ENCODE data around the gene MAPKAPK5.
"Not testable (repeated sequence)": the region's sequence is repeated elsewhere in the genome, so short reads cannot be mapped to it uniquely, and the experiment has no call there.

MAPKAPK5 gene, protein sequence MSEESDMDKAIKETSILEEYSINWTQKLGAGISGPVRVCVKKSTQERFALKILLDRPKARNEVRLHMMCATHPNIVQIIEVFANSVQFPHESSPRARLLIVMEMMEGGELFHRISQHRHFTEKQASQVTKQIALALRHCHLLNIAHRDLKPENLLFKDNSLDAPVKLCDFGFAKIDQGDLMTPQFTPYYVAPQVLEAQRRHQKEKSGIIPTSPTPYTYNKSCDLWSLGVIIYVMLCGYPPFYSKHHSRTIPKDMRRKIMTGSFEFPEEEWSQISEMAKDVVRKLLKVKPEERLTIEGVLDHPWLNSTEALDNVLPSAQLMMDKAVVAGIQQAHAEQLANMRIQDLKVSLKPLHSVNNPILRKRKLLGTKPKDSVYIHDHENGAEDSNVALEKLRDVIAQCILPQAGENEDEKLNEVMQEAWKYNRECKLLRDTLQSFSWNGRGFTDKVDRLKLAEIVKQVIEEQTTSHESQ

DNA sequence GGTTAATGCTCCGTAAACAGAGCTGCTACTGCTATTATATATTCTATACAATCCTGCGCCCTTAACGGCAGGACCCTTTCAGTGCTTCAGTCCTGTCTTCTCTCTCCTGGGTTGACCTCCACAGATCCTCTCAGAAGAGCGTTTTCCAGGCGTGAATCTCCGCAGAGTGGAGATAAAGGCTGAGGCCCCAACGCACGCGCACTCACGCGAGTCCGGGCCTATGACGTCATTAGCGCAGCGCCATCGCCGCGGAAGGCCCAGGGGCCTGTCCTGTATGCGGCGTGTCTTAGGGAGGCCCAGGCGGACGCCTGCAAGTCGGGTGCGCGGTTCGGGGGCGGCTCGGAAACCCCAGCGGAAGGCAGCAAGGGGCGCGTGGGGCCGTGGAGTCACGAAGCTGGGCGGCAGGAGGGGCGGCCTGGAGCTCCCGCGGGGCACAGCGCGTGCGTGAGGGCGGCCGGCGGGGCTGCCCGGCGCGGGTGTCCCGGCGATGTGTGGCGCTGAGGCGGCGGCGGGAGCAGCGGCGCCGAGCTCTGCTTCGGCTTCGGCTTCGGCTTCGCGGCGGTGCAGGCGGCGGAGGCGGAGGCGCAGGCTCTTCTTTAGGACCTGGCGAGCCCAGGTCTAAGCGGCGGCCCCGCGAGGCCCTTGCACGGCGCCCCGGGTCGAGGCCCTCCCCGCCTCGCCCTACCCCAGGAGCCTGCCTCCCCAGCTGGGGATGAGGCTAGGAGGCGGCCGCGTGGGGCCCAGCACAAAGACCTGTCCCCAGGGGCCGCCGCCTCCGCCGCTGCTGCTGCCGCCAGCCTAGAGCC is at the start of gene MAPKAPK5:
Gene MAPKAPK5 (plus strand): TSS at position 479 of the 806 bp plus-strand sequence. CDS start 506 bp downstream, outside the sequence.
- peak; percentile 95 for DNase-seq

DNA sequence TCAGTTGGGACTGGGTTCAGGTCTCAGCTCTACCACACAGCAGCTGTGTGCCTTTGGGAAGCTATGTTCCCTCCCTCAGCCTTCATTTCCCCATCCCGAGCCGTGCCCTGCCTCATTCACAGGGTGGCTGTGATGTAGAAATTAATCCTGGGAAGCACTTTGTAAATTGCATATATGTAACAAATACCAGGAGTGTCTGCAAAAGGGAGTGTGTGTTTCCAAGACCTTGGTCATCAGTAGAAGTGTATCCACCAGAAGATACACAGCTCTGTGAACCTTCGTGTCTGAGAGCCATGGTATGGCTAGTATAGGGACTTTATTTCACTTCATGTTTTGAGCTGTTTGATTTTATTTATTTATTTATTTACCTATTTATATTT is 49.2 kb upstream of the MAPKAPK5 start:
- no peak for DNase-seq

DNA sequence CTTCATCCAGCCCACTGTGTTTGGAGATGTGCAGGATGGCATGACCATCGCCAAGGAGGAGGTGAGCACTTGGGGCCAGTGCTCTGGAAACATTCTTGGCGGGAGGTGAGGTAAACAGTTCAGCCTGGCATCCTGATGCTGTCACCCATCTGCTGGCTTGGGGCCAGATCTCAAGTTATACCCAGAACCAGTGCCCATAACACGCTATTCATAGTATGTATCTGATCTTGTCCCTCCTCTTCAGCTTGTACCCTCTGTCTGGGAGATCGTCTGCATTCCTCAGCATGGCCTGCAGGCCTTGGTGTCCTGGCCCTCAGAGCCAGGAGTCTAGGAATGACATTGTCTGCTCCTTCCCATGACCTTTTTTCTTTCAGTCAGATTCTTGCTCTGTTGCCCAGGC is 43.8 kb upstream of the MAPKAPK5 start:
- no peak for DNase-seq

DNA sequence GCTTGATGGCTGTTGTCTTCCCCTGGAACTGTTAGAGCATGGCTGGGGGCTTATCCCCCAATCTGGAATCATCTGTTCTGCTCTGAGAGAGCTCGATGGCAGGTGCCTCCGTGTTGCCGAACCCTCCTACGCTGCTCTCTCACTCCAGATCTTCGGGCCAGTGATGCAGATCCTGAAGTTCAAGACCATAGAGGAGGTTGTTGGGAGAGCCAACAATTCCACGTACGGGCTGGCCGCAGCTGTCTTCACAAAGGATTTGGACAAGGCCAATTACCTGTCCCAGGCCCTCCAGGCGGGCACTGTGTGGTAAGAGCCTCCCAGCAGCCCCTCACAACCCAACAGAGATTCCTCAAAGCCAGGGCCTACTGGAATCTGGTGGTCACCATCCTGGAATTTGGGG is 42.3 kb upstream of the MAPKAPK5 start:
- DNase-seq, result no peak

DNA sequence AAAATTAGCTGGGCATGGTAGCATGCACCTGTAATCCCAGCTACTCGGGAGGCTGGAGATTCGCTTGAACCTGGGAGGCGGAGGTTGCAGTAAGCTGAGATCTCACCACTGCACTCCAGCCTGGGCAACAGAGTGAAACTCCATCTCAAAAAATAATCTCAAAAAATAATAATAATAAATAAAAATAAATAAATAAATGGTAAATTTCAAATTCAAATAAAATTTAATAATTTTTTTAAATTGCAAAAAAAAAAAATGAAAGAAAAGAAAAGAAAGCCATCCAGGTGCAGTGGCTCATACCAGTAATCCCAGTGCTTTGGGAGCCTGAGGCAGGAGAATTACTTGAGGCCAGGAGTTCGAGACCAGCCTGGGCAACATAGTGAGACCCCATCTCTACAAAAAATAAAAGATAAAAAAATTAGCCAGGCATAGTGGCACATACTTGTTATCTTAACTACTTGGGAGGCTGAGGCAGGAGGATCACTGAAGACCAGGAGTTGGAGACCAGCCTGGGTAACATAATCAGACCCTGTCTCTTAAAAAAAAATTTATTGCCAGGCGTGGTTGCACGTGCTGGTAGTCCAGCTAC is 38.9 kb upstream of the MAPKAPK5 start:
- DNase-seq, result no peak

DNA sequence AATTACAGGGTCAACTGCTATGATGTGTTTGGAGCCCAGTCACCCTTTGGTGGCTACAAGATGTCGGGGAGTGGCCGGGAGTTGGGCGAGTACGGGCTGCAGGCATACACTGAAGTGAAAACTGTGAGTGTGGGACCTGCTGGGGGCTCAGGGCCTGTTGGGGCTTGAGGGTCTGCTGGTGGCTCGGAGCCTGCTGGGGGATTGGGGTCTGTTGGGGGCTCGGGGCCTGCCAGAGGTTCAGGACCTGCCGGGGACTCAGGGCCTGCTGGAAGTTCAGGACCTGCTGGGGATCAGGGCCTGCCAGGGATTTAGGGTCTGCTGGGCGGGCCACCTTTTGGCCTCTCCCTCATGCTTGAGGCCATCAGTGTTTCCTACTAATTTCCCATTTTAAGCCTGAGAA is 38.2 kb upstream of the MAPKAPK5 start:
- no peak for DNase-seq

DNA sequence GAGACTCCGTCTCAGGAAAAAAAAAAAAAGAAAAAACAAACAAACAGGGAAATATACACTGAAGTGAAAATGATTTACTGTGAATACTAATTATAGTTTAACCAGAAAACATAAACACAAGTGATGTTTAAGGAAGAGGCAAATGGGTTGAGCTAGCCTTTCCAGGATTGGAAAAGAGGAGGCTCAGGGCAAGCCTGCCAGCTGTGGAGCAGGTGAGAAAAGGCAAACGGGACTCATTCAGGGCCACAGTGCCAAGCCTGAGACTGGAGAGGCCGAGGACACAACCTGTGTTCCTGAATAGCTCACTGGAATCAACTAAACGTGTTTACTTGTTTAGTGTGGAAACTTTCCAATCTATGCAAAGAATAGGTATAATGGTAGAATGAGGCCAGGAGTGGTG is 35.7 kb upstream of the MAPKAPK5 start:
- DNase-seq, result no peak

DNA sequence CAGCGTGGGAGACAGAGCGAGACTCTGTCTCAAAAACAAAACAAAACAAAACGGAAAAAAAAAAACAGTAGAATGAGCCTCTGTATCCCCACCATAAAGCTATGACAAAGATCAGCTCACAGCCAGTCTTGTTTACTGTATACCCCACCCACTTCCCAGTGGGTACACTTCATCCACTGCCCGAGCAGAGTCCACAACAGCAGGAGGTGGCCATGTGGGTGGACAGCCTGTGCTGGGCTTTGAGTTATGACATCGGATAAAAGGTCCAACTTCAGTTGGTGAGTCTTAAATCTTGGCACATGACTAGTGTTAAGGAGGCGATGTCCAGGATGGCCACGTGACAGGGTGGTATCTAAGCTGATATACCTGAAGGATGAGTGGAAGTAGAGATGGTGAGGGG is 34.8 kb upstream of the MAPKAPK5 start:
- DNase-seq, result no peak

DNA sequence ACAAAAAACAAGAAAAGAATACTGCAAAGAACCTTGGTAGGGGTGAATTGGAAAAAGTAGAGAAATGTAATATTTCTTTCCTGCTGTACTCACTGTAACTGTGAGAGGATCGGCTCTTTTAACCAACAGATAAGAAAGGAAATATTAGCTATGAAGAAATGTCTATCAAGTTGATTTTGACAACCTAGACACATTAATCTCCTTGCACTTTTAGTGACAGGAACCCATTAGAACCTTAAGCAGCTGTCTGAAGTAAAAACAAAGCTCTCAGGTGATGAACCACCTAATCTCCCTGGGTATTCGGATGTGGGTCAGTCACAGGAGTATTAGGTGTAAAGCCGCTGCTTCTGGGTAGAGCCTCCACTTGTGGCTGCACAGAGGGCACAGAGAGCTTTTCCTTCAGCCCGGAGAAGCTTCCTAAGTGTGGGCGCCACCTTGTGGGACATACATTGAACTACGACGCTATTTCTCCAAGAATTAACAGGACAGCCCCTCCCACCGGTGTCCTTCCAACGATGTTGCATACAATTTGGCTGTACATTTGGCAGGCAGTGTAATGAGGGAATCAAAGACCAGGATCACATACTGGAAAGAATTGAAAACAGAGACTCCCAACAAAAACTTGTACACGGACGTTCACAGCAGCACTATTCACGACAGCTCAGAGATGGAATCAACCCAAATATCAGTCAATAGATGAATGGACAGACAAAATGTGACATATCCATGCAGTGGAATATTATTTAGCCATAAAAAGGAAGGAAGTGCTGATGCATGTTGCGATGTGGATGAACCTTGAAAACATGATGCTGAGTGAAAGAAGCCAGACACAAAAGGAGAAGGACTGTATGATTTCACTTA is 28.9 kb upstream of the MAPKAPK5 start:
- DNase-seq, result peak; percentile 75

DNA sequence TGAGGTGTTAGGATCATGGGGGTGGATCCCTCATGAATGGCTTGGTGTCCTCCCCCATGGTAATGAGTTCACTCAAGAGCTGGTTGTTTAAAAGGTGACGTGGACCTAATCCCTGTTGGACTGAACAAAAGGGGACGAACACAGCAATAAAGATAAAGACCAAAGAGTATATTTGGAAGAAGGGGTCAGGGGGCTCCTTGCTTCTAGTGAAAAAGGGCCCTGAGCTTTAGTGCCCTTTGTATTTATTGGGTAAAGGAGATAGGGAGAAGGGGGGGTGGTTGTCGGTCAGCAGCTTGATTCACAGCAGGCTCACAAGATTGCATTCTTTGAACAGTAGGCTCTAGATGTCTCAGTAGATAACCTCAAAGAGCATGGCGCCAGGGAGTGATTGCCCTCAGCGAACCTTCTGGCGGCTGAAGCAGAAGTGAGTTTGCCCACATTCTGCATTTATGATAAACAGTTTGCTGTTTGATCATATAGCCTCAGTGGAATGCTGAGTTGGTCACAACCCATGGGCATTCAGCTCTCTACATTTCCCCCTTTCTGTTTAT is 25.9 kb upstream of the MAPKAPK5 start:
- DNase-seq, result no peak

DNA sequence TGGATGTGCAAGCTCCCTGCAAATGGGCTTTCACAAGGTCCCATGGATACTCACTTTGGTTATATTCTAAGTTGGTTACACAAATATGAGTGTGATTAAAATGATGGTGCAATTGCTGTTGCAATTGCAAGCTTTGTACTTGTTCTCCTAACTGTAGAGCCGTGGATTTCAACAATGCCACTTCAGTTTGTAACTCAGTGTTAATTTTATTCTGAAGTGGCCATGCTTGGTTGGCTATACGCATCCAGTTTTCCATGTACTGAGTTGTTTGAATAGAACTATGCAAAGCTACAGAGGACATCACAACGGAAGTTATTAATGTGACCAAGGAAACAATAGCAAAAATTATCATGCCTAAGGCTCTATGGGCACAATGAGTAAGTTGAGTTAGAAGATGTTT is 25.1 kb upstream of the MAPKAPK5 start:
- DNase-seq, result not testable (repeated sequence)

DNA sequence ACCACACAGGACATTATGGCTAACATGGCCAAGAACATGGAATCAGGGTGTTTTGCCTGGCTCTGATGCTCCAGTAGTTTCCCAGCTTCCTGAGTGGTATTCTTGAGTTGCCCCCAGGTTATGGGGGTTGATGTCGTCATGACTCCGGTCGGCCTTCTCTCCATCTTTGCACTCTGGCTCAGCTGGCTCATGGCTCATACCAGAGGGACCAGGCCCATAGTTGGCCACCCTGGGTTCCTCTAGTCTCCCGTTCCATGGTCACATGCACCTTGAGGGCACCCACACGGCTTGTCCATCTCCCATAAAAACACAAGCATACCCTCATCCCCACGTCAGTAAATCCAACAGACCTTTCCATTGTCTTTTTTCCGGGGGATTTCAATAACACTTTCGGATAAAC is 23.7 kb upstream of the MAPKAPK5 start:
- DNase-seq, result no peak

DNA sequence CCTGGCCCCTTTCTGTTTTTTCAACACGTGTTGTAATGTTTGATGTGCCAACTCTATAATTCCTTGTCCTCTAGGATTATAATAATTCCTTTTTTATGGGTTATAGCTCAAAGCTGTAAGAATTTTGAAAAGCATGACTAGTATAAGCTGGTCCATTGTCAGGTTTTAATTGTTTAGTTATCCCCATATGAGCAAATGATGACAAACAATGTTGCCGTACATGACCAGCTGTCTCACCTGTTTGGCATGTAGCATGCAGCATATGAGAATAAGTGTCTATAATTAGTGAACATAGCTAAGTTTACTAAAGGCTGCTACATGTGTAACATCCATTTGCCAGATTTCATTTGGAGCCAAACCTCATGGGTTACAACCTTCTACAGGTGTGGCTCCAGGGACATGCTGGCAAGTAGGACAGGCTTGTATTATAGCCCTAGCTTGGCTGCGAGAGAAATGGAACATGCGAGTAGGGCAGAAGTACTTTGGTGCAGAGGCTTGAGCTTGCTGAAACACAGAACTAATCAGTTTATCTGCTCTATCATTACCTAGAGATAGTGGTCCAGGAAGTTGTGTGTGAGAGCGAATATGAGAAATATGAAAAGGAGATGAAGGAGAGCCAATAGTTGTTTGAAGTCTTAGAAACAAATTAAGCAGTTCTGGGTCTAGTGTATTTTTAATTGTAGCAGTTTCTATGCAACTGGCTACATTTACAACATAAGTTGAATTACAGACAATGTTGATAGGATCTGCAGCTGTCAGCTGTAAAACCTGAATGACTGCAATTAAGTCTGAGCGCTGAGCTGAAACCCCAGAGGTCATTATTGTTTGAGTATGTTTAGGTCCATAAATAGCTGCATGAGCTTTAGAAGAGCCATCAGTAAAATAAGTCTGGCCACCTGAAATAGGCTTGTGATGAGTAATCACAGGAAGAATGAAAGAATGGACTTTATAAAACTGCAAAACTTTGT is 22.6 kb upstream of the MAPKAPK5 start:
- DNase-seq, result no peak

DNA sequence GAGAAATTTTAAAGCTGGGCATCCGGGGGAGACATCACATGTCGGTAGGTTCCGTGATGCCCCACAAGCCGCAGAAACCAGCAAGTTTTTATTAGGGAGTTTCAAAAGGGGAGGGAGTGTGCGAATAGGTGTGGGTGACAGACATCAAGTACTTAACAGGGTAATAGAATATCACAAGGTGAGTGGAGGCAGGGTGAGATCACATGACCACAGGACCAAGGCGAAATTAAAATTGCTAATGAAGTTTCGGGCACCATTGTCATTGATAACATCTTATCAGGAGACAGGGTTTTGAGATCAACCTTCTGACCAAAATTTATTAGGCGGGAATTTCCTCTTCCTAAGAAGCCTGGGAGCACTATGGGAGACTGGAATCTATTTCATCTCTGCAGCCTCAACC is 21.2 kb upstream of the MAPKAPK5 start:
- DNase-seq, result not testable (repeated sequence)

DNA sequence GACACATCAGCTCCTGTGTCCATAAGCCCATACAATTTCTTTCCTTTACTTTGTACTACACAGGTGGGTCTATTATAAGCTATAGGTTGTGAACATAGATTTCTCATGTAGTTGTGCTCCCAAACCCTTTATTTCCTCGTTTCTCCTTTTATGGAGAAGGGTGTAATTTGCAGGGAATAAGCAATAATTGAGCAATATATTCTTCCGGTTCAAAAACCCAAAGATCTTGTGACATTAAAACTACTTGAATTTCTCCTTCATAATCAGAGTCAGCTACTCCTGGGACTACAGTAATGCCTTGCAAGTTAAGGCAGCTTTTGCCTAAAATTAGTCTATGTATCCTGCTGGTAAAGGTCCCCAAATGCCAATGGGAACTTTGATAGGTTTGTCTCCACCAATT is 19.1 kb upstream of the MAPKAPK5 start:
- no peak for DNase-seq

DNA sequence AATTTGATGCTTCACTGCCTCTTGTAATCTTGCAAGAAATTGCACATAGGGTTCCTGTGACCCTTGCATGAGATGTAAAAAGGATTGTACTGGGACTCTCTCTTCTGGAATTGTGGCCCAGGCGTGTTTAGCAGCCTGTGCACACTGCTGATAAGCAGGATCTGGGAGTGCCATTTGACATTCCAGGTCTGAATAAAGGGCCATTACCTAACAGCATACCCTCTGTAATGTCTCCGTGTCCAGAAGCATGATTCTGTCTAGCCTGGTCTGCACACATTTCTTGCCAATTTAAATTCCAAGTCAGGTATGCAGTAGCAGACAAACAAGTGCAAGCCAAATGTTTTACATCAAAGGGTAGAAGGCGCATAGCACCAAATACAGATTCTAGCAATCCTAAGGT is 18.1 kb upstream of the MAPKAPK5 start:
- no peak for DNase-seq

DNA sequence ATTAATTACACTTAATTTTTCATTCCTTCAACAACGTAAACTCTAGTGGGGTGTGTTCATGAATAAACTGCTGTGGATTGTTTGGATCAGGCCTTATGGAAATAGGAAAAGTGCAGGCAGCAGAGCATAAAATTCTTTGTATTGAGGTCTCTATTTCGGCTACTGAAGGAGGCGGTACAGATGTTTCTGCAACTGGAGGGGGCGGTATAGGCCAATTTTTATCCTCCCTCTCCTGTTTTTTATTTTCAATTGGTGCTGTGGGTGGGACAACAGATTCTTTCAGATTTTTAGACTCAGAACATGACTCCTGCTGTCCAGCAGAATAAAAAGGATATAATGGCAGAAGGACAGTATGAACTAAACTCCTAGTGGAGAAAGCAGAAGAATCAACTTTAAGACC is 17.7 kb upstream of the MAPKAPK5 start:
- DNase-seq, result not testable (repeated sequence)

DNA sequence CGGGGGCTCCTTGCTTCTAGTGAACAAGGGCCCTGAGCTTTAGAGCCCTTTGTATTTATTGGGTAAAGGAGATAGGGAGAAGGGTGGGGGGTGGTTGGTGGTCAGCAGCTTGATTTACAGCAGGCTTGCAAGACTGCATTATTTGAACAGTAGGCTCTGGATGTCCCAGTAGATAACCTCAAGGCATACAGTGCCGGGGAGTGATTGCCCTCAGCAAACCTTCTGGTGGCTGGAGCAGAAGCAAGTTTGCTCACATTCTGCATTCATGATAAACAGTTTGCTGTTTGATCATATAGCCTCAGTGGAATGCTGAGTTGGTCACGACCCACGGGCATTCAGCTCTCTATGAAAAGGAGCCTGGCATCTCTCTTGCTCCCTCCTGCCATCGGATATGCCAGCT is 16.5 kb upstream of the MAPKAPK5 start:
- no peak for DNase-seq

DNA sequence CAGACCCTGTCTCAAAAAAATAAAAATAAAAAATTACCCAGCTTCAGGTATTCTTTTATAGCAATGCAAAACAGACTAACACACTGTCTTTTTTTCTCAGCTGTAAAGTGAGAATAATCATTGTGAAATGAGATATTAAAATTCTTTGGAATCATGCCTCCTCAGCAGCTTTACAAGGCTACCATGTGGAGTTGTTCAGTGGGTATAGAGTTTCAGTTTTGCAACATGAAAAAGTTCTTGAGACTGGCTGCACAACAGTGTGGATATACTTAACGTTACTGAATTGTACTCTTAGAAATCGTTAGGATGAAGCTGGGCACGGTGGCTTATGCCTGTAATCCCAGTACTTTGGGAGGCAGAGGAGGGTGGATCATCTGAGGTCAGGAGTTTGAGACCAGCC is 15.7 kb upstream of the MAPKAPK5 start:
- no peak for DNase-seq

DNA sequence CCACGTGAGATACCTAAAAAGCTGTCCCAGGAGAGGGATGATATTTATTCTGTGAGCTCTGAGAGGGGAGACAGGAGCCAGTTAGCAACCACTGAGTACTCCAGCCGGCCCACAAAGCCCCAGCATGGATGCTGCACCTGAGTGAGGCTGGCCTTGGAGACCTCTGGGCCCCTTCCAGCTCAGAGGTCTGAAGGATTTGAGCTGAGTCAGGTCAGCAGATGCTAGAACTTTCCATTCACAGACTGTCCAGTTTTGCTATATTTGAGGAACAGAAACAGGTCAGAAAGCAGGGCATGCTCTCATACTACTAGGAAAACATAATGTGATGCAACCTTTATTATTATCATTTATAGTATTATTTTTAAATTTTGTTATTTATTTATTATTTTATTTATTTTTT is 15.0 kb upstream of the MAPKAPK5 start:
- DNase-seq, result no peak

DNA sequence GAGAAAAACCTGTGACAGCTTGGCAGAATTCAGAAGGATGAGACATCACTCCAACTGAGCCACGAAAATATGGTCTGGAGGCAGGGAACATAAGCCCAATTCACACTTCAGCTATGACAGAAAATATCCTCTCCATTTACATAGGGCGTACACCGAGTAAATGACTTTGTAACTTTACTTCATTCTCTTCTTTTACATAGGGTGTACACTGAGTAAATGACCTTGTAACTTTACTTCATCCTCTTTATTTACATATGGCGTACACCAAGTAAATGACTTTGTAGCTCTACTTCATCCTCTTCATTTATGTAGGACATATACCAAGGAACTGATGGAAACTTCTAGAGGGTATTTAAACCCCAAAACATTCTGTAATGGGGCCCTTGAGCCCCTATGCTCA is 14.1 kb upstream of the MAPKAPK5 start:
- DNase-seq, result no peak

Measured in fibroblast of skin of right biceps (primary cell).